ENCODE measurements around the gene STK11.

STK11 gene

GRCh38 chr19:1252221-1252820 lies 46.7 kb downstream of the STK11 start:
- DNase-seq = peak; percentile 88

GRCh38 chr19:1252821-1253513 lies 47.4 kb downstream of the STK11 start:
- peak; percentile 92 for DNase-seq

GRCh38 chr19:1253514-1254080 lies 48.0 kb downstream of the STK11 start:
- DNase-seq = no peak

GRCh38 chr19:1254081-1254527 lies 48.5 kb downstream of the STK11 start:
- DNase-seq = no peak

GRCh38 chr19:1254530-1255185 lies 49.1 kb downstream of the STK11 start:
- no peak for DNase-seq

- DNase-seq = no peak
Measured at GRCh38 chr19:1255186-1256161, 49.9 kb downstream of the STK11 start.

GRCh38 chr19:1256646-1257474 lies 51.3 kb downstream of the STK11 start:
- DNase-seq = no peak

- DNase-seq = no peak
Measured at GRCh38 chr19:1257475-1258162, 52.0 kb downstream of the STK11 start.

- no peak for DNase-seq
Measured at GRCh38 chr19:1258163-1258492, 52.5 kb downstream of the STK11 start.

GRCh38 chr19:1258707-1259205 lies 53.2 kb downstream of the STK11 start:
- no peak for DNase-seq

GRCh38 chr19:1259206-1259875 lies 53.8 kb downstream of the STK11 start:
- peak; percentile 73 for DNase-seq

- no peak for DNase-seq
Measured at GRCh38 chr19:1259876-1260748, 54.5 kb downstream of the STK11 start.

GRCh38 chr19:1260749-1261537 lies 55.4 kb downstream of the STK11 start:
- peak; percentile 96 for DNase-seq

- DNase-seq = no peak
Measured at GRCh38 chr19:1261538-1261797, 55.9 kb downstream of the STK11 start.

- DNase-seq = no peak
Measured at GRCh38 chr19:1261798-1262622, 56.4 kb downstream of the STK11 start.

- DNase-seq = no peak
Measured at GRCh38 chr19:1262623-1263123, 57.1 kb downstream of the STK11 start.

- DNase-seq = no peak
Measured at GRCh38 chr19:1263188-1263587, 57.6 kb downstream of the STK11 start.

All from NK-92 treated with Interleukin-12 subunit alpha and Interleukin-12 subunit beta, amount 100 ng/mL, for 24 hours (cell line).